HG02852 (cell line): ENCODE data around the gene SPINK8.
"Not testable (repeated sequence)": the region's sequence is repeated elsewhere in the genome, so short reads cannot be mapped to it uniquely, and the experiment has no call there.

ENCODE experiments used
- ATAC-seq: cut with Tn5 transposase; IDR thresholded peaks from one replicate; pipeline ENCODE4 v1.9.1; 2021; ENCODE audit warnings: mild to moderate bottlenecking, moderate library complexity; ENCODE audit not compliant: unreplicated experiment

SPINK8 gene

DNA sequence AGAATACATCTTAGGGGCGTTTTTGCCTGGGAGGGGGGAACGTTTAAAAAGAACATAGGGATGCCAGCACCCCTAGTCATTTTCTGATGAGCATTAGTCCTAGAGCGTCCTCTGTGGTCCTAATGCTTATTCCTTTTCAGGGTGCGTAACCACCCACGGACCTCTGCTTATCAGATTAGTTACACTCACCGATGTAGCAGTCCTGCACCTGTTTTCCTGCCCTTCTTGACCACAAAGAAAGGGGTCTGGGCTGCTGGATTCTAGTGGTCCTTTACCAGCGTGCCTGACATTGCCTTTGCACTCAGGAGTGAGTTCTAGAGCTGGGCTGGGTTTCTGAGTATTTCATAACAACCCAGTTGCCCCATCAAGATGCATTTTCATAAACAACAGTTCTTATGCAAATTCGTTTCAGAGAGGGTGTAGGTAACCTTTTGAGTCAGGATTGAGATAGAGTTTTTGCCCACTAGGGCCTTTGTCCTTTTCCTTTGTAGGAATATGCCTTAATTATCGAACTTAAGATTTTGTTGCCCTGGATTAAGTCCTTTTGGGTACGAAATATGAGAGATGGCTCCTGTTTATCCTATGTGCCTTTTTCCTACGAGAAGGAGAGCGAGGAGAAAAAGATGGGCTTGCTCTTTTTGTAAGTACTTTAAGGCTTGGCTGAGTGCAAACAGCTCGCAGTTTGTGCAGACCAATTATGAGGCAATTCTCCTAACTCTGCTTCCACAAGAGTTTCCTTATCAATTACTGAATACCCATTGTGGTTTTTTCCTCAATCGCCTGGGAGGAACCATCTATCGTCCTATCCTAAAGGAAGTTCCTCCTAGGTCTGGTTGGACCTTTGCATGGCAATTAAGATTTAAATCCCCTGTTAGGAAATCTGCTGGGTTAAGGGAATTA is at the start of gene SPINK8:
Gene SPINK8 (minus strand): TSS at position 316 of the 900 bp plus-strand sequence. CDS start 5,320 bp downstream, outside the sequence.
- not testable (repeated sequence) for ATAC-seq

DNA sequence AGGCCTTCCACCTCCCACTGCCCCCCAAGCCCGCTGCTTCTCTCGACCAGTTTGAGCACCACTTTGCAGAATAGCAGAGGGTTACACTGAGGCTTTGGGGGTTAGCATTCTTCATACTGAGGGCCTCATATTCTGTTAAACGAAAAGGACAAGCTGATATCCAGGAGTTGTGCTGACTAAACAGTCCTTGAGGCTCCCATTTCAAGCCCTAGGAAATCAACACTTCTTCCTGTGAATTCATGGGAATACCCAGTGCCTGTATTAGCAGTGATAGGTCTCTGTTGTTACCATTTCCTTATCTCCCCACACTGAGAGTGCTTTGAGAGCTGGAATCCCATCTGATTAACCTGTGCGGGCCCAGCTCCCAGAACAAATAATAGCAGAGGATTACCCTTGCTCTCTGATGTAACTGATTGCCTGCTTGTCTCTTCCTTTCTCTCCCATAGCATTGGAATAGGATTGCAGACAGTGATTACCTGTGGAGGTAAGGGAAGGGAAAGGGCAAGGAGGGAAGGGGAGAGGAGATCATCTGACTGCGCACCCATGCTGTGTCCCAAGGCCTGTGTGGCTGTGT is 39.5 kb upstream of the SPINK8 start:
- no peak for ATAC-seq

DNA sequence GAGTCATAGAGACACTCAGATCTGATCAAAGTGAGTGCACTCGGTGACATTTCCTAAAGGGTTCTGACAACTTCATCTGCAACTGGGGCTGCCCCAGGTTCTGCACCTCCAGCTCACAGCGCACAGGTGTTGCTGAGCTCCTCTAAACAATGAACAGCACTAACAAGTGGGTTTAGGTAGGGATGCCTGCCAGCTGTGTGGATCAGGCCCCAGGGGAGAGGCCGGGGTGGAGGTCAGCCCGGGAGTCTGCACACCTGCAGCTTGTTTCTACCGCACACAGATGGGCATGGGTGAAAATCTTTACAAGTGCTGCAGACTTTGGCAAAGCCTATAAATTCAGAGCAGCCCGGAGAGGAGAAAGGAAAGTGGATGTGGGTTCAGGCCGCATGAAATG is 38.9 kb upstream of the SPINK8 start:
- no peak for ATAC-seq

DNA sequence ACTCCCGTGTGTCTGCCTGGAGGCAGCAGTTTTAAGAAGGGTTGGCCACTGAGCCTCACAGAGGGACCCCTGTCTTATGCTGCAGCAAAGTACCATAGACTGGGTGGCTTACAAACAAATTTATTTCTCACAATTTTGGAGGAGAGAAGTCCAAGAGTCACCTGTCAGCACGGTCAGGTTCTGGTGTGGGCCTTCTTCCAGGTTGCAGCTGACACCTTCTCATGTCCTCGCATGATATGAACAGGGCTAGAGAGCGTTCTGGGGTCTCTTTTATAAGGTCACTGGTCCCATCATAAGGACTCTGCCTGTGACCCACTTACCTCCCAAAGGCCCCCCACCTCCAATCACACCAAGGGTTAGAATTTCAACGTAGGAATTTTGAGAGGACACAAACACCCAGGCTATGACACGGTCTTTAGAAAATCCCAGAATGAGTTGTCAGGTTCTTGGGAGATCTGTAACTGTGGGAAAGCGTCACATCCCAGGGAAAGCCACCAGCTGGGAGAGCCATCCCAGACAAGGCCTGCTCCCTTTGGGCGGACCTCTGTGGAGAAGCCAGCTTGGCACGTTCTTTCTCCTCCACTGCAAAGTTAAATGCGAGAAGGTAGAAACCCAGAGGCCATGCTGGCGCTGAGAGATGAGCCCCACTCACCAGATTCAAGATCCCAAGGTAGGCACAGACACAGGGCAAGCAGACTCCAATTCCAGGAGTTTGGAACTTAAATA is 38.4 kb upstream of the SPINK8 start, which contains the start of gene FBXW12:
Gene FBXW12 (plus strand): TSS at position 569 of the 726 bp plus-strand sequence. CDS start 549 bp downstream, outside the sequence.
- no peak for ATAC-seq

DNA sequence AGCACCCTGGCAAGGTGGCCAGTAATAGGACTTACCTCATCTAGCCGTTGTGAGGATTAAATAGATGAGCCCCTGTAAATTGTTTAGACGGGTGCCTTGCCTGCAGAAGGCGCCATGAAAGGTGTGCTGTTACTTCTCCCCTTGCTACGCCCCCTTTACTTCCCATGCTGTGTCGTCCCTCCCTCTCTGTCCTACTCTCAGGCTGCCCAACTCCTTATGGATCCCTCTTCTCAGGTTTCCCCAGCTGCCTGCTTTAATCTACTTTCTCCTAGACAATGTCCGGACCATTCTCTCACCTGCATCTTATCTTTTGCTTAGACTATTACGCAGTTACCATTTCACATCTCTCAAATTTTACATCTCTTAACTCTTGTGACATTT is 36.9 kb upstream of the SPINK8 start:
- ATAC-seq = no peak

DNA sequence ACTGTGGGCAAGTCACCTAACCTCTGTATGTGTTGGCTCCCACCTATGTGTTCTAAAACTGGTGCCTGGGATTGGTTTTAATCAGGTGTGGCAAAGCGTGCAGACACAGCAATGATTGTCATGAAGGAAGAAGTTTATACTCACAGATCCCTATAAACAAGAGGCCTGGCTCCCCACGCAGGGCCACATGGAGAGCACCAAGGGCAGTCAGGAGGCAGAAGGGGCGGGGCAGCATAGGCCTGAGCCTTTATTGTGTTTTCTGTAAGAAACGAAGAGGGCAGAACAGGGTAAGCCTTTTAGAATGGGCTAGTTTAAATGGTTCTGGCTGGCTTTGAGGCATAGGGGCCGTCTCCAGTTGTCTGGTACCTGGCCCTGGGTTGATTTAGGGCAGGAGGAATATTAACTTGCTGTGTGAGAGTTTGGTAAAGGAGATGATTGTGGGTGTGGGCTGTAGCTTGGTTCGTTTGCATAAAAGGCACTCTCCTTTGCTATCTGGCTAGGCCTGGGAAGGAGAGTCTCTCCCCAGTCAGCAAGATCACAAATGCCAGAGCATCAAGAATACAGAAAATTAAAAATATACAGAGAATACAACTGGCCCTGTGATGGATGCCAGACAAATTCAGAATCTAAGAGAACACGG is 36.4 kb upstream of the SPINK8 start:
- no peak for ATAC-seq

DNA sequence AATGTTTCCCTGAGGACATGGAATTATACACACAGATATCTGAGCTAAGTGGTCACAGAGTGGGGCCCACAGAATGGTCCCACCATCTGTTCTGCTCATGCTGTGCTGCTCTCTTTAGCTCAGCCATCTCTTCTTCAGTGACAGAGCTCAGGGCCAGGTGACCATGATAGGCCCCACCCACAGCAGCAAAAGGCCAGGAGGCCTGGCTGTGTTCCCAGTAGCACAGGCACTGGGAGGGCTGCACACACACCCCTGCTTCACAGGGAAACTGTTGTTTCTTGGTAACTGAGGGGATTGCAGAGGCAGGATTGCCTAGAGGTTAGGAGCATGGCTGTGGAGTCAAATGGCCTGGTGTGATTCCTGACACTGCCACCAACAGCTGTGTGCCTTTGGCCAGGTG is 33.7 kb upstream of the SPINK8 start:
- ATAC-seq = no peak

DNA sequence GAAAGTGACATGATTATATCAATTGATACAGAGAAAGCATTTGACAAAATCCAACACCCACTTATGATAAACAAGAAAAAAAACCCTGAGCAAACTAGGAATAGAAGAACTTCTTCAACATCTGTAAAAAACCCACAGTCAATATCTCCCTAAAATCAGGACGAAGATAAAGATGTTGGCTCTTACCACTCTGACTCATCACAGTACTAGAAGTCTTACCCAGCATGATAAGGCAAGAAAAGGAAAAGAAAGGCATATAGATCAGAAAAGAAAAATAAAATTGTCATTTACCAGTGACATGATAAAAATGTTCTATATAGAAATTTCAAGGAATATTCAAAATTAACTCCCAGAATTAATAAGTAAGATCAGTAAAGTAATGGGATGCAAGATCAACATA is 31.4 kb upstream of the SPINK8 start:
- no peak for ATAC-seq

DNA sequence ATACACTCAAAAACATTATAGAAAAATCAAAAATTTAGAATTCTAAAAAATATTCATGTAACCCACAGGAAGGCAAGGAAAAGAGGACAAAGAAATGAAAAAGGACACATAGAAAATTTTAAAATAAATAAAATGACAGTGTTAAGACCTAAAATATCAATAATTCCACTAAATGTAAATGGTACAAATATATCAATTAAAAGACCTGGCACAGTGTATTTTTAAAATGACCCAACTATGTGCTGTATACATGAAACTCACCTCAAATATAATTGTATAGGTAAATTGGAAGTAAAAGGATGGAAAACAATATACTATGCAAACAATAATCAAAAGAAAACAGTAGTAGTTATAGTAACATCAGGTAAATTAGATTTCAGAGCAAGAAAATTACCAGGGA is 28.5 kb upstream of the SPINK8 start:
- no peak for ATAC-seq

DNA sequence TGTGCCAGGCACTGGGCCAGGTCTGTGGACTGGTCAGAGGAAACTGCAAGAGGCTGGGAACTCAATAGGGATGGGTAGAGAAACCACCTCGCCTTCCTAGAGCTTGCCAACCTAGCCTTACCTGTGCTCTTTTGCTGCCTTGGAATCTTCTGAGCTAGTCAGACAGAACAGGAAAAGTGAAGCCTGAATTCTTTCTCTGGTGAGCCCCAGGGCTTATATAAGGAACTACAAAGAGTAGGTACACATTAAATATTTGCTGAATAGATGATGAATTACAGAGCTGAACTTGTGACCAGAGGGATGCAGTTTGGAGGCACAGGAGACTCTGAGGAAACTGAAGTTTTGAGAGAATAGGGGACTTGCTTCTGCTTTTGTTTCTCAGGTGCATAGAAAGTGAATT is 23.0 kb upstream of the SPINK8 start:
- ATAC-seq = no peak

DNA sequence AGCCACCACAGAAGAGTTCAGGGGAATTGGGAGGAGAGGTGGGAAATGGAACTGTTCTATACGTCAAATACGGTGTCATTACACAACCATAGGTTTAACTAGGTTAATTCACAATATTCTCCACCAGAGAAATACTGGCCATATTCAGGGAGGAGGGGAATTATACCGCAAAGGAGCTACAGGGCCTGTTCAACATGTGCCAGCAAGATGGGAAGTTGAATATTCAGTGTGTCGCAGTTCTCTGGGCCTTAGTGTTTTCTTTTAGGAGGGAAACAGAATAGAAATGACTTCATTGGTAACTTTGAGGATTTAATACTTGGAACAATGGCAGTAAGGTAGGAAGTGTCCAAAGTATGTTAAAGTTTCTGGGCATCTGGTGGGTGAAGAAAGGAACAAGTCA is 20.5 kb upstream of the SPINK8 start:
- ATAC-seq = no peak

DNA sequence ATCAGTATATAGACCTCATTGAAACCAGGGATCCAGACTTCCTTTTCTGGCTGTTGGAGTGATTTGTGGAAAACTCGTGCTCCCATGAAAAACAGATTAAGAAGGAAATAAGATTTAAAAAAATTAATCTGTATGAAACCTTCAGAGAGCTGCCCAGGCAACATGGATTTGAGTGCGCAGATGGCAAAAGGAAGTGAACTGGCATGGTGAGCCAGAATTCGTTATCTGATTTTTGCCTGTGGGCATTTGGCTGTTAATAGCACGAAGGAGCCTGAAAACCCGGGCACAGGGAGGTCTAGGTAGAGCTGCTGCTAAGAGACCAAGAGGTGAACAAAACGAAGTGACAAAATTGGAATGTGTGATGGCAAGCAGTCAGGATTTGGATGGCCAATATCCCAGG is 19.1 kb upstream of the SPINK8 start:
- ATAC-seq = no peak

DNA sequence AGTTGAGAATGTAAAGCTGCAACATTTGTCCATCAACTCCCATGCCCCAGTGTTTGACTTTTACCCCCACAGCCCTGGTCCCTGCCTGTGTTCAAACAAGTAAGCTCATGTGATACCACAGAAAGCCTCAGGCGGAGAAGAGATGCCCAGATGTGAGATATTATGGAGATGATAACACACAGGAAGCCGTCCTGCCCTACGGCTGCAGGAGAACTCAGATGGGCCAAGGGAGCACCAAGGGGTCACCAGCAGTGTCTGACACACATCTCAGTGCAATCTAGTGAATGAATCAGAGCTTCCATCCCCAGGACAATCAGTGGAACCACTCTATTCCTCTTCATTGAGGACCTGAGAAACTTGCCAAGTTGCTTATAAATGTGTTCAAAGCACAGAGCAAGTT is 14.0 kb upstream of the SPINK8 start:
- no peak for ATAC-seq

DNA sequence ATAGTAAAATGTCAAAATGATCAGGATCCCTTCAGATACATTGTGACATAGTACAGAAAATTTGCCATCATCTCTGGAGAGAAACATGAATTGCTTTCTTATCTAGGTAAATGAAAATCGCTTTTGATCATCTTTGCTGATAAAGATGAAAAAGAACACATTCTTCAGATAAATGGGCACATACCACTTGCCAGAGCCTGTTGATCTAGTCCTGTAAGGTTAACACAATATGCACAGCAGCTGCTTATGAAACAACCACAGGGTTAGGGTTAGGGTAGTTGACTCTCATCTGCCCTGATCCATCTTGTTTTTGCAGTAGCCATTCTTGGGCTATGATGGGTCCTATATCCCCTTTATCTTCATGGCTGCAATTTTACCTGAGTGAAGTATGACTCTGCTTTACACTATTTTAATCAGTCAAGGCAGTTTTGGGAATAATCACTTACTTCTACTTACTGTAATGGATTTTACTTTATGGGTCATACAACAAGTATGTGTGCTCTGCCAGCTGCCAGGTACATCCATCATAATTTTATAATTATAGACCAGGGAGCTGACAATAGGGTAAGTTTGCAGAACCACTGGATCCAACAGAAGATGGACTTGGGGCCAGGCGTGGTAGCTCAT is 12.6 kb upstream of the SPINK8 start:
- no peak for ATAC-seq

DNA sequence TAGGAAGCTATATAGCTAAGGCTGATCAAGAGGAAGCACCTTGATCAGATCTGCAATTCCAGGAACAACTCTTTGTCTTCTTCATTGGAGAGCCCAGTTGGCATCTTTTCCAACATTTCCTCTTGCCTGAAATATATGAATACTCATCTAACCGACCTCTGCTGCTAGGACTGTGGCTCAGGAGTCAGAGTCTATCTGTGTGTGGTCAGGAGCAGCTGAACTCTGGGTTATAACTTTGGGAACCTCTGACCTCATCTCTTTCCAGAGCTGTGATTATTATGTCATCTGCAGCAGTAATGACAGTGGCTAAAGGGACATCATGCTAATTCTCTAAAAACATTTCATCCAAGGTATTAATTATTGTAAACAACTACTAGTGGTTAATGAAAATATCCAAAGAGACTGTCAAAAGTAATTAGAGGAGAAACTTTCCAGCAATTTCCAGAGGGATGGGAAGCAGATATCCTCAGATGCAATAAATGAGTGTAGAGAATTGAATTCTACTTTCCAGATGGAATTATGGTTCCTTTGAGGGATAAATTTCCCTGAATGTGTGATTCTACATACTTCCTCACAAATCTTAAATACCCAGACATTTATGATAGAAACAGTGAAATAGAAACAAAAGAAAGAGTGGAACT is 11.5 kb upstream of the SPINK8 start:
- ATAC-seq = no peak

DNA sequence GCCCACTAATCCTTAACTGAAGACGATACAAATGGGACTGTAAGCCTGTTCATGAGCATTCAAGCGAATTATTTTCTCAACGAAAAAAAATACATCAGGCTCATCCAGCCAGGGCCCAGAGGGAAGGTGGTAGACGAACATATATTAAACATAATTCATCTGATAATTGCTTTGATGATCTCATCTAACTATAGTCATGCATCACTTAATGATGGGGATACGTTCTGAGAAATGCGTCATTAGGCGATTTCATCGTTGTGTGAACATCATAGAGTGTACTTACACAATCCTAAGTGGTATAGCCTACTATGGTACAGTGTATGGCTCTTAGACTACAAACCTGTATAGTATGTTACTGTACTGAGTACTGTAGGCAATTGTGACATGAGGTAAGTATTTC is 10.0 kb upstream of the SPINK8 start:
- ATAC-seq = no peak

DNA sequence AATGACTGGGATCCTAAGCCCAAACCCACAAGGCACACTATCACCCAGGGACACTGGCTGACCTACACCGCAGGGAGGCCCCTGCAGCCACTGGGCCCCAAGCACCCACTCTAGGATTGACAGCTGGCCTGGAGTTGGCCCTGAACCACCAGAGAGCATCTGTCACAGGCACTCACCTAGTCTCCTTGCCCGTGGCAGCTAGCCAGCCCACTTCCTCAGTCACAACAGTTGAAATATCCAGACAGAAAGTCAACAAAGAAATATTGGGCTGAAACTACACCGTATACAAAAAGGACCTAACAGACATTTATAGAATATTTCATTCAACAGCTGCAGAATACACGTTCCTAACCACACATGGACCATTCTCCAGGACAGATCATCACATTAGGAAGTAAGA is 5.2 kb upstream of the SPINK8 start:
- no peak for ATAC-seq

DNA sequence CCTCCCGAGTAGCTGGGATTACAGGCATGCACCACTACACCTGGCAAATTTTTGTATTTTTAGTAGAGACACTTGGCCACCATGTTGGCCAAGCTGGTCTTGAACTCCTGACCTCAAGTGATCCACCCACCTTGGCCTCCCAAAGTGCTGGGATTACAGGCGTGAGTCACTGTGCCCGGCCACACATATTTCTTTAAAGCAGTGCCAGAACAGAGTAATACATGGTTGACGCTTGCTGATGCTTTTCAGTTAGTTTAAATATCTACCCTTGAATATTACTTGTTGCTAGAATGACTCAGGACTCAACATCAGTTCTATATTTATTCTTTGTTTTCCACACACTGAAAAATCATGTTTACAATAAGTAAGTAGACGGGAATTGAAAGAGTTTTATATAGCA is 4.1 kb upstream of the SPINK8 start:
- not testable (repeated sequence) for ATAC-seq

DNA sequence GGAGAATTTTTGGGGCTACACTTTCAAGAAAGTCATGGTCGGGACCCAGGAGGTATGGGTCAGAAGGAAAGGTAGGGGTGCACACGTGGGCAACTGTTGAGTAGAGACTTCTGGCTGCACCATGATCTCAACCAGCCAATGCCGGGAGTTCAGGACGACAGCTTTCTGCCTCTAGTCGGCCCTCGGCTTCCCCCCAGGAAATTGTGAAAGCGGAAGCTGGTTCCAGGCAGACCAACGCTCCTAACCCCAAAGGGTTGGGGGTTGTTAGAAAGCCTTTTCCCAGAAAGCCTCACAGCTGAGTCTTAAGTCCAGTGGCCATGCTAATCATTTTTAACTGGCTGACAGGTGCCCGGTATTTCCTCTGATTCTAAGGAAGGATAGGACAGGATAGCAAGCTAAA is 1.8 kb upstream of the SPINK8 start:
- not testable (repeated sequence) for ATAC-seq

DNA sequence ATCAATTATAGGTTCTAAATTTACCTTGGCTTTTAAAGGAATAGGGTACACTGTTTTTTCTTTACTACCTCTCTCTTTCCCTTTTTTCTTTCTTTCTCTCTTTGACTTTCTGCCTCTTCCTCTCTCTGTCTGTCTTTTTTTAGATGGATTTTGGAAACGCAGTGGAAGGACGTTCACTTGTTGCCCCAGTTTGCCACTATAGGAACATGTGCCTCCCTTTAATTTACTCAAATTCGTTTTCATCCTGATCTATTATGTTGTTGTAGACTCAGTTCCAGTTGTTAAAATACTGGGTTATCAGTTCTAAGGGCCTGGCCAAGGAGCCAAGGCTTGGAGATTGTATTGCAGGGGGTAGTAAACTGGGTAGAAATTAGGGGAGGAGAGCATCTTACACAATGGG is 1.1 kb upstream of the SPINK8 start:
- no peak for ATAC-seq
